ENCODE results near the gene DNAJC7. TPM values are rescaled to one million over a fixed set of nuclear protein-coding genes. Genes with fewer than 3 reads are reported as not detected.
A peak's percentile ranks its signal among the peaks of the same experiment; 100 is the strongest.

Gene DNAJC7
- polyA plus RNA-seq, 3 donors from 2014 or later = 54.1 to 94.0 (median 55.8) TPM

DNA sequence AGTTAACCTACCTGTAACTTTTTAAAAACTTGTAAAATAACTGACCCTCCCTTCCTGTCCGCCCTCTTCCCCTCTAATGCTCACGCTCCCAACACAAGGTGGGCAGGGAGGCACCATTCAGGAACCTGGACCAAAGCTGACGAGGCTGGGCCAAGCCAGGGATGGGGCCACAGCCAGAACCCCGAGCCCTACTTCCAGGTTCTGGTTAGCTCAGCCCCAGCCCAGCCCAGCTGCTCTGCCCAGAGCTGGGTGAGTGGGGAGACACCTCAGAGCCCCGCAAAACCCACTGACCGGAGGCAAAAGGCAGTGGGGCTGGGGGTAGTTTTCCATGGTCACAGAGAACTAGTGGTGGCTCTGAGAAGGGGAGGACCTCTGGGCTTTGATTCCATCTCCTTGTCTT lies 43.2 kb downstream of the DNAJC7 start:
- Mint-ChIP-seq H3K27ac (peak overlapping the region; percentile 60 to 93 (median 84)), H3K4me3 (peak overlapping the region in 4 of 5 donors; percentile 32 to 76 (median 54)), H3K36me3 (peaks cover 7 to 27% (median 13%) of the 10 kb centered on the region in 3 donors), H3K9me3 (no peaks in the 10 kb centered on the region), H3K27me3 (ENCODE audit: low read depth in 3 of 3) (peaks cover 1 to 14% (median 6%) of the 10 kb centered on the region in 3 donors), H3K4me1 (peaks cover 28 to 33% of the 10 kb centered on the region in 2 donors)
- no peak for DNase-seq

- Mint-ChIP-seq H3K27ac (peak overlapping the region; percentile 86 to 93 (median 92)), H3K4me1 (peaks cover 29 to 39% of the 10 kb centered on the region in 2 donors), H3K27me3 (ENCODE audit: low read depth in 3 of 3) (peaks cover 1 to 15% (median 6%) of the 10 kb centered on the region in 3 donors), H3K4me3 (peak overlapping the region; percentile 42 to 76 (median 60)), H3K9me3 (no peaks in the 10 kb centered on the region), H3K36me3 (peaks cover 7 to 27% (median 13%) of the 10 kb centered on the region in 3 donors)
- DNase-seq = peak; percentile 61 to 64 (median 61)
Observed at GRCh38 chr17:41973408-41973811, 43.8 kb downstream of the DNAJC7 start.

- peak; percentile 23 to 36 (median 29) for DNase-seq
- Mint-ChIP-seq H3K36me3 (peaks cover 7 to 27% (median 10%) of the 10 kb centered on the region in 3 donors), H3K27ac (peak overlapping the region; percentile 86 to 93 (median 92)), H3K4me1 (peaks cover 34 to 45% of the 10 kb centered on the region in 2 donors), H3K4me3 (peak overlapping the region; percentile 42 to 76 (median 60)), H3K9me3 (peaks cover 0 to 2% (median 0%) of the 10 kb centered on the region in 6 donors), H3K27me3 (ENCODE audit: low read depth in 3 of 3) (peaks cover 1 to 13% (median 6%) of the 10 kb centered on the region in 3 donors)
Observed at GRCh38 chr17:41972571-41973407, 44.5 kb downstream of the DNAJC7 start.

DNA sequence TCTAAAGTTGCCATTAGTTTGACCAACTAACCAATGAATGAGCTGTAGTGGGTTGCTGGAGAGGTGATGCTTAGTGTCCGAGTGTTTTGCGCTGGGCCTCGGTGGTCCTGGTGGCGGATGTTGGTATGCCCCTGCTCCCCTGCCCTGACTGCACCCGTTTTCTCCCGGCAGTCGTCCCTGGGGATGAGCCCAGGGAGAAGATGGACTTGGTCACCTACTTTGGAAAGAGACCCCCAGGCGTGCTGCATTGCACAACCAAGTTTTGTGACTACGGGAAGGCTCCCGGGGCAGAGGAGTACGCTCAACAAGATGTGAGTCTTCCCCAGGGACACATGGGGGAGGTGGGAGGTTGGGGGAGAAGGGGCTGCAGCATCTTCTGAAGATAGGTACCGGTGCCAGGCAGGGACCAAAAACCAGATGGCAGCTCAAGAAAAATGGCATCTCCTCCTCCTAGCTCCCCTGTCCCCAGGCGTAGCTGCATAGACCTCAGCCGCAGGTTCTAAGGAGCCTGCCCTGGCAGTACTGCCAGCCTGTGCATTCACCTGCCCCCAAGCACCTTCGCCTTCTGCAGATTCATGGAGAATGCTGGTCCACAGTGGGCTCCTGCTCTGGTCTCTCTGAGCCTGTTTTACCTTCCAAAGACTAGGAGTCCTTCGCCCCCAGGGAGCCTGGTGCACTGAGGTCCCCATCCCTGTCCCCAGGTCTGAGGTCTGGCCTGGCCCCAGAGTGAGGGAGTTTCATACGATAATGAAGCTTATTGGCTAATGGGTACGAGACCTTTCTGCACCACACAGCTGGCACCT lies 45.3 kb downstream of the DNAJC7 start:
- Mint-ChIP-seq H3K27ac (peak overlapping the region; percentile 86 to 93 (median 92)), H3K4me3 (peak overlapping the region in 2 of 5 donors; percentile 37 to 42), H3K27me3 (ENCODE audit: low read depth in 3 of 3) (peaks cover 1 to 16% (median 6%) of the 10 kb centered on the region in 3 donors), H3K9me3 (peaks cover 0 to 2% (median 0%) of the 10 kb centered on the region in 6 donors), H3K4me1 (peaks cover 40 to 52% of the 10 kb centered on the region in 2 donors), H3K36me3 (peaks cover 6 to 19% (median 10%) of the 10 kb centered on the region in 3 donors)
- no peak for DNase-seq

DNA sequence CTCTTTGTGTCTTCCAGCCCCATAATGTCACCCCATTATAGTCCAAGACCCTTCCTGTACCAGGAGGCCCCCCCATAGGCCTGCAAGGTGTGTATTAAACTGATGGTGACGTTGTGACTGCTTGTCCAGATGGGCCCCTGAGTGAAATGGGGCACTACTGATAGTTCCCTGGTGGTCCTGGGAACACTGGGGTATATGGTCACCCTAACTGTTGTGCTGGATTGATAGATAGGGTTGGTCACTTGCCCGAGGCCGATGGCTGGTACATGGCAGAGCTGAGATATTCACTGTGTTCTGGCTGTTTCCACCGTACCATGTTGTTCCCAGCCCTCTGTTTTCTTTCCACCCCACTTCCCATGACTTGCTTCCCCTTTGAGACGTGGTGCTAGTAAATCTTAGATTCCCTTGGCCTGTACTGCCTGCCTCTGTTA lies 46.3 kb downstream of the DNAJC7 start:
- Mint-ChIP-seq H3K27ac (peak overlapping the region in 4 of 6 donors; percentile 2 to 63 (median 36)), H3K36me3 (peaks cover 0 to 10% (median 5%) of the 10 kb centered on the region in 3 donors), H3K9me3 (peaks cover 0 to 2% (median 0%) of the 10 kb centered on the region in 6 donors), H3K27me3 (ENCODE audit: low read depth in 3 of 3) (peaks cover 3 to 18% (median 6%) of the 10 kb centered on the region in 3 donors), H3K4me1 (peaks cover 43 to 55% of the 10 kb centered on the region in 2 donors), H3K4me3 (peak overlapping the region in 1 of 5 donors; percentile 9)
- no peak for DNase-seq

- Mint-ChIP-seq H3K27me3 (ENCODE audit: low read depth in 3 of 3) (peaks cover 2 to 26% (median 16%) of the 10 kb centered on the region in 3 donors), H3K4me3 (peak overlapping the region; percentile 35 to 87 (median 69)), H3K4me1 (peaks cover 48 to 59% of the 10 kb centered on the region in 2 donors), H3K36me3 (peaks cover 0 to 6% (median 5%) of the 10 kb centered on the region in 3 donors), H3K27ac (peak overlapping the region in 1 of 6 donors; percentile 84), H3K9me3 (peaks cover 0 to 2% (median 0%) of the 10 kb centered on the region in 6 donors)
- no peak for DNase-seq
Observed at GRCh38 chr17:41968676-41969075, 48.6 kb downstream of the DNAJC7 start.

GRCh38 chr17:41967921-41968578 lies 49.2 kb downstream of the DNAJC7 start:
- no peak for DNase-seq
- Mint-ChIP-seq H3K27ac (peak overlapping the region in 4 of 6 donors; percentile 46 to 62 (median 60)), H3K27me3 (ENCODE audit: low read depth in 3 of 3) (peaks cover 2 to 21% (median 12%) of the 10 kb centered on the region in 3 donors), H3K36me3 (peaks cover 0 to 5% (median 0%) of the 10 kb centered on the region in 3 donors), H3K4me3 (peak overlapping the region; percentile 68 to 87 (median 79)), H3K4me1 (peaks cover 41 to 53% of the 10 kb centered on the region in 2 donors), H3K9me3 (peaks cover 0 to 2% (median 0%) of the 10 kb centered on the region in 6 donors)

DNA sequence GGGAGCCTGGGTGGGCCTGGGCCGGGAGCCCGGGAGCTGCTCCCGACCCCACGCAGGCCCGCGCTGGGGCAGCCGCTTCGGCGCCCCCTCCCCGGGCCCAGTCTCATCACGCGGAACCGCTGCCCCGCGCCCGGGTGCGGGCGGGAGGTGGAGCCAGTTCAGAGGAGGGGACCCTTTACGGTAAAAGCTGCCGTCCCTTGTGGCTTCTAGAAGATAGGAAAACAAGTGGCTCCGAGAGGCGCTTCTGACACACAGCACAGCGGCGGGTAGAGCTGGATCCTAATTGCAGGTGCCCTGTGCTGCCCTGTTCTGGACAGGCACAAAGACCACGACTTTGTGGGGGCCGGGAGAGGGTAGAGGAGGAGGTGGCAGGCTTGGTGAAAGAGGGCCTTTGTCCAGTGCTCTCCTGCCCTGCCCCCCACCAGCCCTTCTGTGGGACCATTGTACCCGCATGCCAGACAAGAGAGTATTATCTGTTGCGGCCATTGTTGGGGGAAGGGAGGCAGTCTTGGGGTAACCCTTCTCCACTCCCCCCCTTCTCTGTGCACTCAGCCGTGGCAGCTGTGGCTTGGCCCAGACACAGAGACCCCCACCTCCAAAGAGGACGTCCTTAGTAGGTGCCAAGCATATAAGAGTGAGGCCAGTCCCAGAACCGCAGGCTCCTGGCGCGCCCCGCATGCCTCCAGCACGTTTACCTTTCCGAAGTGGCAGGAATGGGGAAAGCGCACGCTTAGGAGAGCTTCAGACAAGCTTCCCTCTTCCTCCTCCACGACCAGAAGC lies 49.9 kb downstream of the DNAJC7 start:
- Mint-ChIP-seq H3K27ac (peak overlapping the region; percentile 53 to 76 (median 60)), H3K4me3 (peak overlapping the region; percentile 68 to 87 (median 83)), H3K27me3 (ENCODE audit: low read depth in 3 of 3) (peaks cover 2 to 17% (median 10%) of the 10 kb centered on the region in 3 donors), H3K9me3 (peaks cover 0 to 2% (median 0%) of the 10 kb centered on the region in 6 donors), H3K4me1 (peaks cover 34 to 45% of the 10 kb centered on the region in 2 donors), H3K36me3 (peaks cover 0 to 1% (median 0%) of the 10 kb centered on the region in 3 donors)
- DNase-seq = peak; percentile 23 to 38 (median 28)

- Mint-ChIP-seq H3K27ac (peak within 1 kb of the TSS; percentile 83 to 93 (median 88)), H3K4me1 (peaks cover 31 to 43% of the 10 kb centered on the region in 2 donors), H3K9me3 (peaks cover 0 to 2% (median 0%) of the 10 kb centered on the region in 6 donors), H3K36me3 (no peaks in the 10 kb centered on the region), H3K27me3 (ENCODE audit: low read depth in 3 of 3) (peaks cover 2 to 15% (median 10%) of the 10 kb centered on the region in 3 donors), H3K4me3 (peak within 1 kb of the TSS; percentile 83 to 88 (median 85))
- peak; percentile 89 to 93 (median 90) for DNase-seq
Observed at GRCh38 chr17:41966463-41967140, 50.6 kb downstream of the DNAJC7 start, which contains the start of gene CNP. CNP (plus strand) TSS chr17:41966795; CDS start chr17:41966885, 90 bp downstream.

- Mint-ChIP-seq H3K9me3 (peaks cover 0 to 2% (median 0%) of the 10 kb centered on the region in 6 donors), H3K4me3 (peak overlapping the region; percentile 83 to 88 (median 85)), H3K27me3 (ENCODE audit: low read depth in 3 of 3) (peaks cover 2 to 15% (median 10%) of the 10 kb centered on the region in 3 donors), H3K4me1 (peaks cover 27 to 37% of the 10 kb centered on the region in 2 donors), H3K27ac (peak overlapping the region; percentile 83 to 93 (median 88)), H3K36me3 (no peaks in the 10 kb centered on the region)
- DNase-seq = peak in 2 of 3 donors; percentile 32 to 39
Observed at GRCh38 chr17:41965694-41966462, 51.4 kb downstream of the DNAJC7 start.
